ENCODE measurements around the gene RPL38. TPM values are rescaled to one million over a fixed set of nuclear protein-coding genes. Genes with fewer than 3 reads are reported as not detected.

The RPL38 gene
- total and polyA plus RNA-seq, 5 donors, result 647 to 1,420 (median 752) TPM

GRCh38 chr17:74163836-74164235 lies 39.6 kb upstream of the RPL38 start:
- H3K4me3 ChIP-seq (ENCODE audit: low read length), result no peak overlapping the region
- intact Hi-C loops (cut with DNase I), result no loop called here
- ATAC-seq (no peak), DNase-seq (no peak)
- H3K4me1 ChIP-seq (ENCODE audit: control insufficient read depth, insufficient read depth, low read length), result no peaks in the 10 kb centered on the region
- no peak overlapping the region for H3K27ac ChIP-seq (ENCODE audit: low read length)
- WGBS, result 85% methylated on average over 7 of the region's 7 CpGs
- peaks cover 2% of the 10 kb centered on the region for H3K27me3 ChIP-seq (ENCODE audit: control insufficient read depth, insufficient read depth)
- H3K9me3 ChIP-seq (ENCODE audit: control insufficient read depth, low read length), result no peaks in the 10 kb centered on the region

GRCh38 chr17:74164446-74165045 lies 38.9 kb upstream of the RPL38 start:
- ATAC-seq (no peak), DNase-seq (no peak)
- intact Hi-C loops (cut with DNase I), result no loop called here
- no peak overlapping the region for H3K4me3 ChIP-seq (ENCODE audit: low read length)
- no peak overlapping the region for H3K27ac ChIP-seq (ENCODE audit: low read length)
- H3K4me1 ChIP-seq (ENCODE audit: control insufficient read depth, insufficient read depth, low read length), result no peaks in the 10 kb centered on the region
- no peaks in the 10 kb centered on the region for H3K9me3 ChIP-seq (ENCODE audit: control insufficient read depth, low read length)
- H3K27me3 ChIP-seq (ENCODE audit: control insufficient read depth, insufficient read depth), result peaks cover 2% of the 10 kb centered on the region
- 86% methylated on average over 9 of the region's 9 CpGs for WGBS

- WGBS, result 76% methylated on average over 8 of the region's 8 CpGs
- ATAC-seq (no peak), DNase-seq (no peak)
- intact Hi-C loops (cut with DNase I), result no loop called here
- H3K4me1 ChIP-seq (ENCODE audit: control insufficient read depth, insufficient read depth, low read length), result no peaks in the 10 kb centered on the region
- H3K27ac ChIP-seq (ENCODE audit: low read length), result no peak overlapping the region
- H3K27me3 ChIP-seq (ENCODE audit: control insufficient read depth, insufficient read depth), result peaks cover 2% of the 10 kb centered on the region
- H3K4me3 ChIP-seq (ENCODE audit: low read length), result no peak overlapping the region
- H3K9me3 ChIP-seq (ENCODE audit: control insufficient read depth, low read length), result no peaks in the 10 kb centered on the region
Measured at GRCh38 chr17:74165797-74166365, 37.6 kb upstream of the RPL38 start.

GRCh38 chr17:74170924-74171323 lies 32.6 kb upstream of the RPL38 start:
- Histone ChIP-seq H3K9me3 (ENCODE audit: control insufficient read depth, low read length) (no peaks in the 10 kb centered on the region), H3K27me3 (ENCODE audit: control insufficient read depth, insufficient read depth) (no peaks in the 10 kb centered on the region), H3K4me3 (ENCODE audit: low read length) (no peak overlapping the region), H3K27ac (ENCODE audit: low read length) (no peak overlapping the region), H3K4me1 (ENCODE audit: control insufficient read depth, insufficient read depth, low read length) (no peaks in the 10 kb centered on the region)
- intact Hi-C loops (cut with DNase I), result loop anchor here in 2 of 4 donors (10.0 kb wide), 1 partner anchor 526 kb away; the partner anchor contains the start of gene SDK2 (in 2 of the 2)
- ATAC-seq (no peak), DNase-seq (no peak)
- WGBS, result 64% methylated on average over 1 of the region's 1 CpG

GRCh38 chr17:74172700-74173099 lies 30.8 kb upstream of the RPL38 start:
- Histone ChIP-seq H3K27me3 (ENCODE audit: control insufficient read depth, insufficient read depth) (no peaks in the 10 kb centered on the region), H3K4me3 (ENCODE audit: low read length) (no peak overlapping the region), H3K9me3 (ENCODE audit: control insufficient read depth, low read length) (no peaks in the 10 kb centered on the region), H3K4me1 (ENCODE audit: control insufficient read depth, insufficient read depth, low read length) (no peaks in the 10 kb centered on the region), H3K27ac (ENCODE audit: low read length) (no peak overlapping the region)
- ATAC-seq (no peak), DNase-seq (no peak)
- intact Hi-C loops (cut with DNase I), result loop anchor here in 2 of 4 donors (10.0 kb wide), 1 partner anchor 528 kb away; the partner anchor contains the start of gene SDK2 (in 2 of the 2)
- 62% methylated on average over 3 of the region's 3 CpGs for WGBS

- Histone ChIP-seq H3K27ac (ENCODE audit: low read length) (no peak overlapping the region), H3K27me3 (ENCODE audit: control insufficient read depth, insufficient read depth) (no peaks in the 10 kb centered on the region), H3K4me1 (ENCODE audit: control insufficient read depth, insufficient read depth, low read length) (no peaks in the 10 kb centered on the region), H3K4me3 (ENCODE audit: low read length) (no peak overlapping the region), H3K9me3 (ENCODE audit: control insufficient read depth, low read length) (no peaks in the 10 kb centered on the region)
- ATAC-seq (peak; percentile 83 to 86), DNase-seq (peak; percentile 37 to 74 (median 73))
- intact Hi-C loops (cut with DNase I), result loop anchor here in 3 of 4 donors (2.0 to 10.0 kb wide), 4 partner anchors 532 to 749 kb away; partner anchors contain the start of gene SDK2 (in 2 of the 3)
- 41% methylated on average over 10 of the region's 10 CpGs for WGBS
Measured at GRCh38 chr17:74176546-74177001, 26.9 kb upstream of the RPL38 start.

- DNase-seq (no peak), ATAC-seq (no peak)
- intact Hi-C loops (cut with DNase I), result loop anchor here in 3 of 4 donors (2.0 to 10.0 kb wide), 4 partner anchors 532 to 750 kb away; partner anchors contain the start of gene SDK2 (in 2 of the 3)
- H3K27me3 ChIP-seq (ENCODE audit: control insufficient read depth, insufficient read depth), result no peaks in the 10 kb centered on the region
- no peak overlapping the region for H3K27ac ChIP-seq (ENCODE audit: low read length)
- no peaks in the 10 kb centered on the region for H3K9me3 ChIP-seq (ENCODE audit: control insufficient read depth, low read length)
- H3K4me3 ChIP-seq (ENCODE audit: low read length), result no peak overlapping the region
- H3K4me1 ChIP-seq (ENCODE audit: control insufficient read depth, insufficient read depth, low read length), result no peaks in the 10 kb centered on the region
- WGBS, result 0% methylated on average over 1 of the region's 1 CpG
Measured at GRCh38 chr17:74177018-74177450, 26.4 kb upstream of the RPL38 start.

- no peaks in the 10 kb centered on the region for H3K9me3 ChIP-seq (ENCODE audit: control insufficient read depth, low read length)
- intact Hi-C loops (cut with DNase I), result loop anchor here in 3 of 4 donors (5.0 to 10.0 kb wide), 3 partner anchors 535 to 752 kb away; partner anchors contain the start of gene SDK2 (in 2 of the 3)
- H3K27ac ChIP-seq (ENCODE audit: low read length), result no peak overlapping the region
- no peak overlapping the region for H3K4me3 ChIP-seq (ENCODE audit: low read length)
- no peaks in the 10 kb centered on the region for H3K27me3 ChIP-seq (ENCODE audit: control insufficient read depth, insufficient read depth)
- H3K4me1 ChIP-seq (ENCODE audit: control insufficient read depth, insufficient read depth, low read length), result no peaks in the 10 kb centered on the region
- DNase-seq (no peak), ATAC-seq (no peak)
- WGBS, result 66% methylated on average over 4 of the region's 4 CpGs
Measured at GRCh38 chr17:74179576-74179975, 23.9 kb upstream of the RPL38 start.

- no peak for ATAC-seq
- H3K4me1 ChIP-seq (ENCODE audit: control insufficient read depth, insufficient read depth, low read length), result no peaks in the 10 kb centered on the region
- DNase-seq, result no peak
- no peak overlapping the region for H3K27ac ChIP-seq (ENCODE audit: low read length)
- WGBS, result 37% methylated on average over 8 of the region's 8 CpGs
- no peaks in the 10 kb centered on the region for H3K9me3 ChIP-seq (ENCODE audit: control insufficient read depth, low read length)
- intact Hi-C loops (cut with DNase I), result no loop called here
- no peaks in the 10 kb centered on the region for H3K27me3 ChIP-seq (ENCODE audit: control insufficient read depth, insufficient read depth)
- H3K4me3 ChIP-seq (ENCODE audit: low read length), result no peak overlapping the region
Measured at GRCh38 chr17:74180336-74180735, 23.1 kb upstream of the RPL38 start.

GRCh38 chr17:74181341-74181740 lies 22.1 kb upstream of the RPL38 start:
- Histone ChIP-seq H3K27me3 (ENCODE audit: control insufficient read depth, insufficient read depth) (no peaks in the 10 kb centered on the region), H3K9me3 (ENCODE audit: control insufficient read depth, low read length) (no peaks in the 10 kb centered on the region), H3K27ac (ENCODE audit: low read length) (no peak overlapping the region), H3K4me1 (ENCODE audit: control insufficient read depth, insufficient read depth, low read length) (no peaks in the 10 kb centered on the region), H3K4me3 (ENCODE audit: low read length) (no peak overlapping the region)
- whole genome bisulfite sequencing, result 88% methylated on average over 4 of the region's 4 CpGs
- intact Hi-C loops (cut with DNase I), result no loop called here
- DNase-seq (no peak), ATAC-seq (no peak)

GRCh38 chr17:74182041-74182723 lies 21.3 kb upstream of the RPL38 start:
- intact Hi-C loops (cut with DNase I), result no loop called here
- WGBS, result 76% methylated on average over 17 of the region's 17 CpGs
- Histone ChIP-seq H3K27me3 (ENCODE audit: control insufficient read depth, insufficient read depth) (no peaks in the 10 kb centered on the region), H3K4me1 (ENCODE audit: control insufficient read depth, insufficient read depth, low read length) (no peaks in the 10 kb centered on the region), H3K4me3 (ENCODE audit: low read length) (no peak overlapping the region), H3K27ac (ENCODE audit: low read length) (no peak overlapping the region), H3K9me3 (ENCODE audit: control insufficient read depth, low read length) (no peaks in the 10 kb centered on the region)
- no peak for ATAC-seq
- no peak for DNase-seq

All from right cardiac atrium (tissue), 5 donors.